Lung (tissue), 12 donors: ENCODE measurements around the gene UBXN11. TPM values are rescaled to one million over a fixed set of nuclear protein-coding genes. Genes with fewer than 3 reads are reported as not detected.

Source experiments
- ATAC-seq: fragments of 200-7000 bp; cut with Tn5 transposase; one replicate; pipeline ENCODE4 v1.9.1; 2020; ENCODE audit warnings: moderate number of reproducible peaks; ENCODE audit not compliant: insufficient read depth, low FRiP score
- DNase-seq, 3 donors: peaks; one replicate each; pipeline ENCODE4 v3.0.0-alpha.2; 2013 to 2017
- H3K27ac ChIP-seq, 2 donors: one replicate each; pipeline ENCODE4 v1.5.1; 2013; ENCODE audit warnings: mild to moderate bottlenecking in 2 of 2, moderate library complexity in 2 of 2, control low read depth in 1 of 2, inconsistent platforms in 1 of 2, low read depth in 1 of 2, low read length in 1 of 2
- H3K27me3 ChIP-seq, 3 donors: one replicate each; pipeline ENCODE4 v1.5.1; 2013; ENCODE audit warnings: low read length in 2 of 3; ENCODE audit not compliant: control insufficient read depth in 3 of 3, insufficient read depth in 3 of 3
- H3K36me3 ChIP-seq, 4 donors: one replicate each; pipeline ENCODE4 v1.5.1; 2013; ENCODE audit warnings: low read length in 4 of 4, mild to moderate bottlenecking in 1 of 4, moderate library complexity in 1 of 4; ENCODE audit not compliant: control insufficient read depth in 4 of 4, insufficient read depth in 4 of 4
- H3K4me1 ChIP-seq, 5 donors: one replicate each; pipeline ENCODE4 v1.5.1; 2013; ENCODE audit warnings: low read length in 5 of 5, mild to moderate bottlenecking in 2 of 5, moderate library complexity in 1 of 5; ENCODE audit not compliant: control insufficient read depth in 5 of 5, insufficient read depth in 5 of 5
- H3K4me3 ChIP-seq: one replicate; pipeline ENCODE4 v1.5.1; 2013; ENCODE audit warnings: mild to moderate bottlenecking, control low read depth, moderate library complexity
- H3K9ac ChIP-seq, 2 donors: one replicate each; pipeline ENCODE4 v1.5.1; 2013; ENCODE audit warnings: low read length in 2 of 2, control low read depth in 1 of 2; ENCODE audit not compliant: insufficient read depth in 1 of 2
- H3K9me3 ChIP-seq, 4 donors: one replicate each; pipeline ENCODE4 v1.5.1; 2013; ENCODE audit warnings: low read length in 3 of 4, mild to moderate bottlenecking in 1 of 4, moderate library complexity in 1 of 4; ENCODE audit not compliant: control insufficient read depth in 4 of 4, insufficient read depth in 3 of 4
- WGBS, 2 donors: extraction: QIAGEN DNeasy Blood & Tissue Kit; methylation state at CpG; one replicate each; pipeline ENCODE4 v1.1.7; 2013; 5-methylcytosine and 5-hydroxymethylcytosine counted together
- polyA plus RNA-seq, 2 donors: library from polyadenylated mRNA; stranded (reverse); fragments of 200-250 nt; gene quantifications; one replicate each; pipeline ENCODE4 v1.2.1, GENCODE V29; 2013
- total RNA-seq, 2 donors: library from RNA; depleted of rRNA in 1 of 2; stranded (reverse); fragments of >200 nt in 1 of 2; gene quantifications; one replicate each; pipeline ENCODE4 v1.2.1, GENCODE V29; 2014 to 2021
- TF ChIP-seq, protein P1 (sequence below): IDR thresholded peaks from 2 replicates; pipeline ENCODE4 v1.5.1; 2012; ENCODE audit warnings: mild to moderate bottlenecking; ENCODE audit errors: control extremely low read depth, extremely low read depth
- donor health status: control.
- donor health status: control.
- donor health status: Bipolar disorder and iron deficiency.
- donor health status: healthy.
- donor health status: DM: yes; HTN: yes; CAD: no.

Gene UBXN11
- total and polyA plus RNA-seq, 4 donors, result 20.1 to 82.1 (median 54.9) TPM

DNA sequence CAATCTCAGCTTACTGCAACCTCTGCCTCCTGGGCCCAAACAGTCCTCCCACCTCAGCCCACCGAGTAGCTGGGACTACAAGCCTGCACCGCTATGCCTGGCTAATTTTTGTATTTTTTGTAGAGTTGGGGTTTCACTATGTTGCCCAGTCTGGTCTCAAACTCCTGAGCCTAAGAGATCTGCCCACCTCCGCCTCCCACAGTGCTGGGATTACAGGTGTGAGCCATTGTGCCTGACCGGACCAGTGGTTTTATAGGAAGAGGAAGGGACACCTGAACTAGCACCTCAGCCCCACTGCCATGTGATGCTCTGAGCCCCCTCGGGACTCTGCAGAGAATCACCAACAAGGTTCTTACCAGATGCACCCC, 43.4 kb upstream of the UBXN11 start:
- whole genome bisulfite sequencing, 2 donors, result 90 to 91% methylated on average over 5 of the region's 5 CpGs
- TF ChIP-seq, protein P1, sequence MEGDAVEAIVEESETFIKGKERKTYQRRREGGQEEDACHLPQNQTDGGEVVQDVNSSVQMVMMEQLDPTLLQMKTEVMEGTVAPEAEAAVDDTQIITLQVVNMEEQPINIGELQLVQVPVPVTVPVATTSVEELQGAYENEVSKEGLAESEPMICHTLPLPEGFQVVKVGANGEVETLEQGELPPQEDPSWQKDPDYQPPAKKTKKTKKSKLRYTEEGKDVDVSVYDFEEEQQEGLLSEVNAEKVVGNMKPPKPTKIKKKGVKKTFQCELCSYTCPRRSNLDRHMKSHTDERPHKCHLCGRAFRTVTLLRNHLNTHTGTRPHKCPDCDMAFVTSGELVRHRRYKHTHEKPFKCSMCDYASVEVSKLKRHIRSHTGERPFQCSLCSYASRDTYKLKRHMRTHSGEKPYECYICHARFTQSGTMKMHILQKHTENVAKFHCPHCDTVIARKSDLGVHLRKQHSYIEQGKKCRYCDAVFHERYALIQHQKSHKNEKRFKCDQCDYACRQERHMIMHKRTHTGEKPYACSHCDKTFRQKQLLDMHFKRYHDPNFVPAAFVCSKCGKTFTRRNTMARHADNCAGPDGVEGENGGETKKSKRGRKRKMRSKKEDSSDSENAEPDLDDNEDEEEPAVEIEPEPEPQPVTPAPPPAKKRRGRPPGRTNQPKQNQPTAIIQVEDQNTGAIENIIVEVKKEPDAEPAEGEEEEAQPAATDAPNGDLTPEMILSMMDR, result no peak
- DNase-seq (no peak), ATAC-seq (no peak)
- H3K27me3 ChIP-seq, result no peaks in the 10 kb centered on the region
- H3K4me3 ChIP-seq, result no peak overlapping the region
- no peak overlapping the region for H3K27ac ChIP-seq
- no peaks in the 10 kb centered on the region for H3K9me3 ChIP-seq
- peaks cover 0 to 11% (median 0%) of the 10 kb centered on the region in 5 donors for H3K4me1 ChIP-seq
- no peak overlapping the region for H3K9ac ChIP-seq
- H3K36me3 ChIP-seq, result no peaks in the 10 kb centered on the region

DNA sequence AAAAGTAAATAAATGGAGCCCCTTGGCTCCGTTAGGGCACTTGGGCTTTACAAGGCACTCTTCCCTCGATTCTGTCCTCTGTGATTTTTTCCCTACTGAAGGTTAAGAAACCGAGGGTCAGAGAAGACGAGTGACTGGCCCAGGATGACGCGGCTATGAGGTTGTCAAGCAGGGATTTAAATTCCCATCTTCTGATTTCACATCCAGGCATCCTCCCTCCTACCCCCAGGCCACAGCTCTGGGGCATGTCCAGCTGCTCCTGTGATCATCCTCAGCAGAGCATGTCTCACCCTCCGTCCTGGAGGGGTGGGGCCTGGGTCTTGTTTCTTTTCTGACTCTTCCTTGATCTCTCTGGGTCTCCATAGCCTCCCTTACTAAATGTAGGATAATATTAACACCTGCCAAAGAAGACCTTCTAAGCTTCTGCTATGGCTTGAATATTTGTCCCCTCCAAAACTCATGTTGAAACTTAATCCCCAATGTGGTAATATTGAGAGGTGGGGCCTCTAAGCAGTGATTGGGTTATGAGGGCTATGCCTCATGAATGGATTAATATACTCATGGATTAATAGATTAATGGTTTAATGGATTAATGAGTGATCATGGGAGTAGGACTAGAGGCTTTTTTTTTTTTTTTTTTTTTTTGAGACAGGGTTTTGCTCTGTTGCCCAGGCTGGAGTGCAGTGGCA, 42.9 kb upstream of the UBXN11 start:
- TF ChIP-seq, protein P1, result no peak
- Histone ChIP-seq H3K36me3 (no peaks in the 10 kb centered on the region), H3K27ac (no peak overlapping the region), H3K9me3 (no peaks in the 10 kb centered on the region), H3K9ac (no peak overlapping the region), H3K27me3 (no peaks in the 10 kb centered on the region), H3K4me3 (no peak overlapping the region), H3K4me1 (peaks cover 0 to 11% (median 0%) of the 10 kb centered on the region in 5 donors)
- no peak for ATAC-seq
- WGBS, 2 donors, result 88 to 96% methylated on average over 7 of the region's 7 CpGs
- DNase-seq, result no peak

DNA sequence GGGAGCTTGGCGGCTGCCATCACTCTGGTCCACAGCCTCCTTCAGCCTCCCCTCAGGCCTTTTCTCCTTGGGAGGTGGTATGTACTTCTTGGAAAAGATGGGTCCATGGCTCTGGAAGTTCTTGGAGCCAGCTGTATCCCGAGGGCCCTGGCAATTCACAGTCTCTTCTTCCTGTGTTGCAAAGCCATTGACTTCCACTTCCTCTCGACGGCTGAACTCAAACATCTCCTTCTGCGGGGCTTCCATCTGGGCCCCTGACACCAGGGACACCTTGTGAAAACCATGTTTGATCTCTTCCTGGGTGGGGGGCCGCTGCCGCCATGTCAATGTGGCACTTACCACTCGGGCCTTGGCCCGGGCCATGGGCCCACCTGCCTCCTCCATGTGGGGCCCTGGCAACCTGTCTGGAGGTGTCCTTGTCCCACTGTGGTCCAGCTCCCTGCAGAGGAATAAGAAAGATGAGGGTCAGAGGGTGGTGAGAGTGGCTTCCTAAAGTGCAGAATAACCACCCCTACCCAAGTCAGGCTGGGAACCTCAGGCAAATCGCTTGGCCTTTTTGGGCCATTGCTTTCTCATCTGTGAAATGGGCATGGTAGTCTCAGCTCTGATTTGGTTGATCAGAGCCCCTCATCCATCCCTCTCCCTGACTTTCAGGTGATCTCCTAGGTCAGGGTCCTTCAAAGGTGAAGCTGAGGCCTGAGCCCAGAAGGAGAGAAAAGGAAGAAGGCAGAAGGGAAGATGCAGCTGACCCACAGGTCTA, 40.0 kb upstream of the UBXN11 start:
- DNase-seq (no peak), ATAC-seq (no peak)
- WGBS, 2 donors, result 47 to 58% methylated on average over 10 of the region's 10 CpGs
- no peaks in the 10 kb centered on the region for H3K9me3 ChIP-seq
- H3K36me3 ChIP-seq, result no peaks in the 10 kb centered on the region
- TF ChIP-seq, protein P1, result no peak
- no peaks in the 10 kb centered on the region for H3K27me3 ChIP-seq
- H3K27ac ChIP-seq, result no peak overlapping the region
- H3K9ac ChIP-seq, result no peak overlapping the region
- H3K4me1 ChIP-seq, result peaks cover 0 to 2% (median 0%) of the 10 kb centered on the region in 5 donors
- H3K4me3 ChIP-seq, result no peak overlapping the region
